Measurements from ENCODE around the gene ANKRD63.

The ANKRD63 gene

GRCh38 chr15:40242601-40243000, 40.3 kb downstream of the ANKRD63 start:
- DNase-seq, result no peak

GRCh38 chr15:40242213-40242599, 40.7 kb downstream of the ANKRD63 start:
- no peak for DNase-seq

DNA sequence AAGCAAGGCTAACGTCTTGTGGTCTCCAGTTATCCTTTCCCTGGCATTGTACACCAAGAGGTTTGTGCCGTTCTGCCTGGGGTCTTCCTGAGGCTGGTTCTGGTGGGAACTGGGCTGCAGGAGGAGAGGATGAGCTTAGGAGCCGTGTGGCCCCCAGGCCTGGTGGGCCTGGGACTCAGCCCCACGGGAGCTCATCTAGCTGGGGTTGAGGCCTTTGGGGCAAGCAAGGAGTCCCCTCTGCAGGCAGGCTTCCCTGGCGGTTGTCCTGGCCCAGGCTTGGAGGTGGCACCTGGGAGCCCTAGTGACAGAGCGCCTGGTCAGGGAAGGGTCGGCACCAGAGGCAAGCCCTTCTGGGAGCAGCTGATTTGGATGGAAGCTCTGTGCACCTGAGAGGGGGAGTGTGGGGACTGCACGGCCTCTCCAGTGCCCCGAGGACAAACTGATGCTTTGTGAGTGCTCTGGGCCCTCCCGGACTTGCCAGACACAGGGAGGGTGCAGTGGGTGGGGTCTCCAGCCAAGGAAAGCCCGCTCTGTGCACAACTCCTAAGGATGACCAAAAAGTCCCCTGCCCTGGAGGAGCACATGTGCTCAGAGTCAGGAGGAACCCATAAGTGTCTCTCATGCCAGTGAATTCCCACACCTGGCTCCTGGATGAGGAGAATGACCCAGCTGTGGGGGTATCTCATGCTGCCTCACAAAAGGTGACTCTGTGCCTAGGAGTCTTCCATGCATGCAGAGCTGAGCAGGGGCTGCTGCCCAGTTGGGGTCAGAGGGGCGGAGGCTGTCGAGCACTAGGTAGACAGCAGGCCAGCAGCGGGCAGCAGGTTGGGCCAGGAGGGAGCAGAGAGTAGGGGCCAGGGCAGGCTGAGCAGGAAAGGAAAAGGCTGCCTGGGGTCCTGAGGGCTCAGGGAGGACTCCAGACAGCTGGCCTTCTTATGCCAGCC, 41.3 kb downstream of the ANKRD63 start:
- DNase-seq, result no peak

DNA sequence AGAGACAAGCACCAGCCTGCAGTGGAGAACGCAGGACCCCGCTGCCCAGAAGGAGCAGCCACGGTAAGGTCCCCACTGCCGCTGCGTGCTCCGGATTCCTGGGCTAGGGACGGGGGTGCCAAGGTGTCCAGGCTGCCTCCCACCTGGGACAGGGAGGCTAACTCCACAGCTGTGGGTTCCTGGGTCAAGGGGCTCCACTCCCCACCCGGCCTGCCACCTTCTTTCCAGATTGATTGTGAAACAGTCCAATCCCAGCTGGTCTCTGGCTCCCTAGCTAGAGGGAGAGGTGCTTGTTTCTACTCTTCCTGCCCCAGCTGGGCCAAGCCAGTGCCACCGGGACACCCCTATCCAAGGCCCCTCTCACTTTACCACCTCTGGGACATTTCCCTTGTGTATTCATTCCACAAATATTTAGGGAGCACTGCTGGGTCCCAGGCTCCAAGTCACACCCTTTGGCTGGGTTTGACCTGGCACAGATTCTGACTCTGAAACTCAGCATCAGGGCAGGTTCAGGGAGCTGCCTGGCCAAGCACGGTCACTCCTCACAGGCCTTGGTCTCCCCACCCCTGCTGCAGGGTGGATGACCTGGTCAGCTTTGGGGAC, 42.1 kb downstream of the ANKRD63 start:
- no peak for DNase-seq

GRCh38 chr15:40239693-40240618, 42.9 kb downstream of the ANKRD63 start:
- no peak for DNase-seq

DNA sequence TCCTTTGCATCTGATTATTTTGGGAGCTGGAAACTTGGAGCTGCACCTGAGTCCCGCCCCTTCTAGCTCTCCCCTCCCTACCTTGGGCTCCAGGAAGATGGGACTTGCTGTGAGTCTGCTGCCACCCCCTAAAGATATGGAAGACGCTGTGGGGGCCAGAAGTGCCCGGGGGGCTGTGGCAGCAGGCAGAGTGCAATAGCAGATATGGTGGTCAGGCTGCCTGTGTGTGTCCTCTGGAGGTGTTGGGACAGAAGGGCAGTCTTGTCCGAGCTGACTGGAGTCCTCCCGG, 43.5 kb downstream of the ANKRD63 start:
- DNase-seq, result no peak

DNA sequence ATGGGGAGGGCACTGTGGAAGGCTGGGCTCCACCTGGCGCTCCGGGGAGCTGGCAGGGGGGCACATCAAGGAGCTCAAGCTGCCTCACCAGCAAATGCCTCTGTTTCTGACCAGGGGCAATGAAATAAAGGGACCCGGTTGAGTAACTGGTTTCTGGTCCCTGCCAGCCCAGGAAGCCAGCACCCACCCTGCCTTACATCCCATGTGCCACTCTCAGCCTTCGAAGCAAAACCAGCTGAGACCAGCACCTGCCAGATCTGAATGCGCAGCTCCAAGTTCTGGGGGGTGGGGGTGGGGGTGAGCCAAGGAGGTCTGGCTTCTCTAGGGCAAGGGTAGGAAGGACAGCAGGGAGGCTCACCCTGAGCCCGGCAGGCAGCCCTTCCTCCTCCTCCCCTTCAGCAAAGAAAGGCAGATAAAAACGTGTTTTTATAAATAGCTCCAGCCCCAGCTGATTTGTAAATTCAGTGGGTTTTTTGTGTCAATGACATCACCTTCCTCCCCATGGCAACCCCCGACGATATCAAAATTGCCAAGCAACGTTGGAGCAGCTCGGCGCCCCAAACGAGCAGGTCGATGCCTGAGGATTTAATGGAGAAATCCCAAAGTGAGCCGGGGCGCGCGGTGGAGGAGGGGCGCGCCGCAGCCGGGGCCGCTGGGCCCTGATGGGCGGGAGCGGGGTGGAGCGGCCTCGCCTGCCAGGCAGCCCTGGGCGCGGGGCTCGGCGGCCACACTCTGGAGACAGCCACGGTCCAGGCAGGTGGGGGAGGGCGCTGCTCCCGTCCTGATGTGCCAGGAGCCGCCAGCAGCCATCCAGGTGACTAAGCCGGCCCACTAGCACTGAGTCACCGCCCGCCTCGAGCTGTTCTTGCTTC, 44.1 kb downstream of the ANKRD63 start, which contains the start of gene PAK6:
Gene PAK6 (plus strand): TSS at position 532 of the 872 bp plus-strand sequence. CDS start 25,723 bp downstream, outside the sequence.
- DNase-seq, result peak; percentile 34 to 60 (median 39)

DNA sequence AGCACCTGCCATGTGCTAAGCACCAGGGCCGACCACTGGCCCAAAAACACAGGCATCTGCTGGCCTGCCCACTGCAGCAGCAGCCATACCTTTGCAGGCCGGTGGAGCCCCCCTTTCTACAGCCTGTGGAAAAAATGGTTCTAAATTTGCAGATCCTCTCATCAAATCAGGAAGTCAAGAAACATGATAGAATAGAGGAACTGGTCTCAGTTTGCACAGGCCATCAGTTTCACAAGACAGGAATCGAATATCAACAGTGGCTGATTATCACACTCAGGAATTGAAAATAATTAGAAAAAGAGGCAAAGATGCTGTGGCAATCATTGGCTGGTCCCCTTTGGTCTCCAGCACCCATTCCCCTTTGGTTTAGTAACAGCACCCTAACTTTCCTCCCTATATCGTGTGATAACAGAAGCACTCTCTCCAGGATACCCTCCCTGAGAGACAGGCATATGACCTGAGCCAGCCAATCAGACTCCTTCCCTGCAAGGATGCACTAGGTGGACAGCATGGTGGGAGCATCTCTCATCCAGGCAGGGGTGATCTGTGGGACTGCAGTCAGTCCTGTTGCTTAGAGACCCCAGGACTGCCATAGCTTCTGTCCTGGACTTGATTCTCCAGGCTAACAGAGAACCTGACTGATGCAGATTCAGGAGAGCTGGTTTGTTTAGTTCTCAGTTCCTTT, 47.5 kb downstream of the ANKRD63 start:
- DNase-seq, result peak; percentile 42 to 83 (median 64)

GRCh38 chr15:40234783-40235182, 48.1 kb downstream of the ANKRD63 start:
- DNase-seq, result peak; percentile 59 to 78 (median 74)

DNA sequence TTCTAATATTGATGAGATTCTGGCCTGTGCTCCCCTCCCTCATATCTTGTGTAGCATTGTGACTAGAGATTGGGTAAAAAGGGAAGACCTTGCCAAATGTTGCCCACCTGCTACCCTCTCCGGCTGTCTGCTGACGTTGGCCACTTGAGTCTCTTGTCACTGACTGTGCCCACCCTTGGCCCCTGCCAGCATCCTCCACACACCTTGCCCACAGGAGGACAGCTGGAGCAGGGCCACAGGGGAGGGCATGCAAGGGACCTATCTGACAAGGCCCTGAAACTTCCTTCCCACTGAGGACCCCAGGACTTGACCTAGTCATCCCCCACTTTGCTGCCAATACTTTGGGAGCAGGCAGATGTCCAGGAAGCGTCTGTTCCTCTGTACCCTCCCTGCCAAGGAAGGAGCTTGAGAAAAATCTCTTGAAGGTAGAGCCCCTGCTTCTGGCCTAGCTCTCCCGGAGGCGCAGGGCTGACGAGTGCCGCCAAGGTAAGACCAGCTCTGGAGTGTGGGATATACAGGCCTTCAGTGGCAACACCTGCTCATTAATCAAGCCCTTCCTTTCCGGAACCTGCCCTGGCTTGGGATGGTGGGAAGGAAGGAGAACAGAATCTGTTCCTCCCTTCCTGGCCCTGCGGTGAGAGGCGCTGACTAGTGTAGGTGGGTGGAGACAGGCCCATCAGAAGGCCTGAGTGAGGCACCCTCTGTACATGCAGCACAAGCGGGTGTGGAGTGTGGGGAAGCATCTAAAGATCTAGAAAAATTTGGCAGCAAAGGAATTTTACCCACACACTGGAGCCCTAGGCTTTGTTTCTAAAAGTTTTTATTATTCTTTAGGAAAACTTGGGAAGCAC, 48.9 kb downstream of the ANKRD63 start:
- peak; percentile 24 to 70 (median 52) for DNase-seq

DNA sequence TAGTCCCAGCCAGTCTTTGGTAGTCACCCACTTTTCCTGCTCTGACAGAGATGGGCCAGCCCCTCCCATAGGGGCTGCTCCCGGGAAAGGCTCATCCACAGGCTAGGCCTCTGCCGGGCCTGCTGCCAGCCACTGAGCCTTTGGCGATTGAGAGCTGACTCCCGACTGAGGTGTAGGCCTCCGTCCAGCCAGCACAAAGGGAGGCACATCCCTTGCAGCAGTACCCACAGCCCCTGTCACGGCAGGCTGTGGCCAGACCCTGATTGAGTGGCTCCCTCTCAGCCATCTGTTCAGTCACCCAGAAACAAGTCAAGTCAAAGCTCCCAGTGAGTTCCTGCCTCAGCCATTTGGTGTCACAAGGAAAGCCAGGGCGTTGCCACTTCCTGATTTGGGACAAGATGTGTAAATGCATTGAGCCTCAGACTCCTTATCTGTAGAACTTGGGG, 50.2 kb downstream of the ANKRD63 start:
- DNase-seq, result peak; percentile 59 to 79 (median 72)
